ENCODE data around the gene CPNE8. TPM values are rescaled to one million over a fixed set of nuclear protein-coding genes. Genes with fewer than 3 reads are reported as not detected.

Gene CPNE8
- total and polyA plus RNA-seq, 2 of the 4 experiments (the other 2 are of a cell fraction) = not detected

GRCh38 chr12:38878986-38879385, 26.4 kb downstream of the CPNE8 start:
- DNase-seq = no peak
- H2BK15ac ChIP-seq (ENCODE audit: low read depth, low read length) = no peak overlapping the region
- POLR2A ChIA-PET (ENCODE audit: unreplicated experiment) = no interaction called here

More at GRCh38 chr12:38878986-38879385, 26.4 kb downstream of the CPNE8 start:
- no peak overlapping the region for H4K91ac ChIP-seq (ENCODE audit: insufficient read depth, low read depth, low read length)
- no peaks in the 10 kb centered on the region for H4K20me1 ChIP-seq (ENCODE audit: insufficient read depth, low read length)
- no peaks in the 10 kb centered on the region for H3K79me1 ChIP-seq (ENCODE audit: low read depth in 1 of 2, low read length in 2 of 2)
- no peak overlapping the region for H2AK9ac ChIP-seq (replicated peaks; ENCODE audit: low read depth, low read length, poor library complexity)
- H3K27ac ChIP-seq (ENCODE audit: insufficient read depth, low read length) = no peak overlapping the region
- H3K18ac ChIP-seq (ENCODE audit: low read depth, low read length) = no peak overlapping the region
- peaks cover 7% of the 10 kb centered on the region for H3K9me3 ChIP-seq (ENCODE audit: control insufficient read depth, insufficient read depth, low read length)
- no CpG with 5 or more reads among the region's 4 CpGs for WGBS, 2 experiments (ENCODE audit: extremely low coverage in 2 of 2, insufficient read length in 1 of 2)
- H4K5ac ChIP-seq (ENCODE audit: low read depth, low read length) = no peak overlapping the region
- no peak overlapping the region for H3K23ac ChIP-seq (ENCODE audit: low read depth, low read length)
- no peak overlapping the region for H2AFZ ChIP-seq (replicated peaks; ENCODE audit: low read length, poor library complexity)
- H3K9me1 ChIP-seq (ENCODE audit: insufficient read depth, low read length) = no peaks in the 10 kb centered on the region
- no peak overlapping the region for H3K56ac ChIP-seq (ENCODE audit: extremely low read depth, insufficient read depth, low read length)
- H3K4me2 ChIP-seq (ENCODE audit: low read depth, low read length) = no peak overlapping the region
- no peaks in the 10 kb centered on the region for H3K36me3 ChIP-seq (ENCODE audit: control insufficient read depth, insufficient read depth, low read length)
- no peak overlapping the region for H3K14ac ChIP-seq (replicated peaks; ENCODE audit: low read depth, low read length)
- no peak overlapping the region for H3K4me3 ChIP-seq (ENCODE audit: insufficient read depth, low read depth, low read length)
- no peaks in the 10 kb centered on the region for H3K4me1 ChIP-seq (ENCODE audit: control insufficient read depth, insufficient read depth, low read length)
- no peak overlapping the region for H3K4ac ChIP-seq (ENCODE audit: low read depth, low read length)
- TF ChIP-seq MAZ (IDR thresholded peaks at IDR 0.05; ENCODE audit: borderline replicate concordance, low read depth, low read length) (no peak), USF2 (IDR thresholded peaks at IDR 0.05; ENCODE audit: low read depth, low read length) (no peak), CHD1 (IDR thresholded peaks at IDR 0.05; ENCODE audit: low read depth, low read length) (no peak), NFE2L2 (IDR thresholded peaks at IDR 0.05; ENCODE audit: low read depth, low read length) (no peak), ELK1 (IDR thresholded peaks at IDR 0.05; ENCODE audit: borderline replicate concordance, low read depth, low read length) (no peak), CTCF (conservative IDR thresholded peaks at IDR 0.05; ENCODE audit: low read depth, low read length) (no peak), CEBPB (IDR thresholded peaks at IDR 0.05; ENCODE audit: low read depth, low read length) (no peak)
- H2AK5ac ChIP-seq (ENCODE audit: low read depth, low read length) = no peak overlapping the region
- CTCF ChIA-PET = no interaction called here
- intact Hi-C loops (cut with micrococcal nuclease) (no loop called here), dilution Hi-C loops (cut with HindIII; ENCODE audit: low sequenced_read_pairs, unreplicated experiment) (no loop called here), in situ Hi-C loops (cut with MboI; ENCODE audit: low sequenced_read_pairs) (no loop called here)
- no peak for ATAC-seq (ENCODE audit: low read depth)
- H2BK20ac ChIP-seq (ENCODE audit: low read depth, low read length) = no peak overlapping the region
- H3K9ac ChIP-seq (ENCODE audit: low read depth, low read length) = no peak overlapping the region
- no peaks in the 10 kb centered on the region for H3K27me3 ChIP-seq (ENCODE audit: control insufficient read depth, insufficient read depth, low read length)
- BruUV-seq (replicated peaks) = no TSS peak
- H2BK120ac ChIP-seq (ENCODE audit: low read depth, low read length) = no peak overlapping the region
- H2BK5ac ChIP-seq (ENCODE audit: low read depth, low read length, poor library complexity, severe bottlenecking) = no peak overlapping the region
- H4K8ac ChIP-seq (ENCODE audit: low read depth in 2 of 2, low read length in 2 of 2) = no peak overlapping the region
